GM13976 (cell line): ENCODE results near the gene DNAI7.

Source experiments
- DNase-seq: peaks from one replicate; pipeline ENCODE4 v3.0.0; 2012; ENCODE audit warnings: low spot score
- in situ Hi-C: fragments of 300-500 bp; cut with MboI; formaldehyde crosslinking; loops from one replicate; pipeline ENCODE4 v1.12.0; 2022; ENCODE audit warnings: low sequenced_read_pairs, mixed read lengths, inconsistent platforms; ENCODE audit not compliant: unreplicated experiment
- TF ChIP-seq, protein P1 (sequence below): IDR thresholded peaks from 2 replicates; pipeline ENCODE4 v1.5.1; 2012; ENCODE audit warnings: borderline replicate concordance, mild to moderate bottlenecking; ENCODE audit not compliant: insufficient read depth; ENCODE audit errors: extremely low read depth, missing control alignments, control extremely low read depth

DNAI7 gene

DNA sequence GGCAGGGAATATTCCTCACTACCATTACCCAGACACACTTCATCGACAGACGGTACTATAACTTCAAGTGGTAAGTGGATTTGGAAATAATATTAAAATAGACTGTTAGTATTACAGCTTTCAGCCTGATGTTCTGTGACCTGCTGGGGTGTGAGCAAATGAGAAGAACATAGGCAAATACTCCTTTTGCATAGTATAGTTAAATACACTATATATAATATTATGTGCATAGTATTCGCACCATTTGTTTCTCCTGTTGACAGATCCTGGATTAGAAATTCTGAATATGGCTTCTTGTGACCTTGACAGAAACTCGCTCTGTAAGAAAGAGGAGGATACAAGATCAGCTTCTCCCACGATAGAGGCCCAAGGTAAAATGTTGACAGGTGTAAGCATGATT lies 115.6 kb downstream of the DNAI7 start:
- in situ Hi-C loops = no loop called here
- TF ChIP-seq, protein P1, sequence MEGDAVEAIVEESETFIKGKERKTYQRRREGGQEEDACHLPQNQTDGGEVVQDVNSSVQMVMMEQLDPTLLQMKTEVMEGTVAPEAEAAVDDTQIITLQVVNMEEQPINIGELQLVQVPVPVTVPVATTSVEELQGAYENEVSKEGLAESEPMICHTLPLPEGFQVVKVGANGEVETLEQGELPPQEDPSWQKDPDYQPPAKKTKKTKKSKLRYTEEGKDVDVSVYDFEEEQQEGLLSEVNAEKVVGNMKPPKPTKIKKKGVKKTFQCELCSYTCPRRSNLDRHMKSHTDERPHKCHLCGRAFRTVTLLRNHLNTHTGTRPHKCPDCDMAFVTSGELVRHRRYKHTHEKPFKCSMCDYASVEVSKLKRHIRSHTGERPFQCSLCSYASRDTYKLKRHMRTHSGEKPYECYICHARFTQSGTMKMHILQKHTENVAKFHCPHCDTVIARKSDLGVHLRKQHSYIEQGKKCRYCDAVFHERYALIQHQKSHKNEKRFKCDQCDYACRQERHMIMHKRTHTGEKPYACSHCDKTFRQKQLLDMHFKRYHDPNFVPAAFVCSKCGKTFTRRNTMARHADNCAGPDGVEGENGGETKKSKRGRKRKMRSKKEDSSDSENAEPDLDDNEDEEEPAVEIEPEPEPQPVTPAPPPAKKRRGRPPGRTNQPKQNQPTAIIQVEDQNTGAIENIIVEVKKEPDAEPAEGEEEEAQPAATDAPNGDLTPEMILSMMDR = no peak
- DNase-seq = no peak

- DNase-seq = no peak
- TF ChIP-seq, protein P1 = no peak
- in situ Hi-C loops = no loop called here
These were observed 120.0 kb downstream of the DNAI7 start for GRCh38 chr12:25074954-25075353.

- DNase-seq = no peak
- TF ChIP-seq, protein P1 = no peak
- in situ Hi-C loops = no loop called here
These were observed 120.8 kb downstream of the DNAI7 start for GRCh38 chr12:25074113-25074512.

- no peak for DNase-seq
These were observed 121.9 kb downstream of the DNAI7 start for GRCh38 chr12:25072906-25073650.

DNA sequence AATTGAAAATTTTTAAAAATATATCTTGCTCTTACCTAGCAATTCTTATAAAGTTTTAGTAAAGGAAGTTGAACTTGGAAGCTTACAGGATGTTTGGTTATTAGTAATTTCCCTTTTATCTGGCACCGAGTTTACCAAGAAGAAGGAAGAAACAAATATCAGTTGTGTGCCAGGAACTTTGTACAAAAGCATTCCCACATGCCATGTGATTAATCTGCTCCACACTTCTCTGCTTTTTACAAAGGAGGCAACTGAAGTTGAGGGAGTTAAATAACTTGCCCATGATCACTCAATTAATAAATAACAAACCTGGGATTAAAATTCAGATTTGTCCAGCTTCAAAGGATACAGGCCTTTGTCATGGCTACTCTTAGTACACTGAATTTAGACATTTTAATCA lies 123.6 kb downstream of the DNAI7 start:
- TF ChIP-seq, protein P1 = no peak
- DNase-seq = no peak
- in situ Hi-C loops = no loop called here

More at GRCh38 chr12:25072906-25073650, 121.9 kb downstream of the DNAI7 start:
- TF ChIP-seq, protein P1 = no peak
- in situ Hi-C loops = no loop called here

GRCh38 chr12:25069224-25069623 lies 125.7 kb downstream of the DNAI7 start:
- DNase-seq = no peak
- TF ChIP-seq, protein P1 = no peak
- in situ Hi-C loops = no loop called here
